Testis (tissue), 2 donors: Measurements from ENCODE around the gene HMGXB3.

Source experiments
- POLR2A ChIP-seq: fragments of 450-650 bp; IDR thresholded peaks from one replicate; pipeline ENCODE4 v1.6.1; 2017; ENCODE audit warnings: antibody characterized with exemption, mild to moderate bottlenecking, moderate library complexity
- TF ChIP-seq, protein P1 (sequence below), 3 experiments: fragments of 450-650 bp in 2 of 3; fragments of 200-600 bp in 1 of 3; sonication (generic) in 1 of 3; IDR thresholded peaks; one replicate each; pipeline ENCODE4 v1.5.1; 2016 to 2019; ENCODE audit warnings: antibody characterized with exemption in 3 of 3, mild to moderate bottlenecking in 2 of 3, moderate library complexity in 1 of 3

GRCh38 chr5:150051657-150052195 is 51.2 kb downstream of the HMGXB3 start:
- TF ChIP-seq, protein P1, sequence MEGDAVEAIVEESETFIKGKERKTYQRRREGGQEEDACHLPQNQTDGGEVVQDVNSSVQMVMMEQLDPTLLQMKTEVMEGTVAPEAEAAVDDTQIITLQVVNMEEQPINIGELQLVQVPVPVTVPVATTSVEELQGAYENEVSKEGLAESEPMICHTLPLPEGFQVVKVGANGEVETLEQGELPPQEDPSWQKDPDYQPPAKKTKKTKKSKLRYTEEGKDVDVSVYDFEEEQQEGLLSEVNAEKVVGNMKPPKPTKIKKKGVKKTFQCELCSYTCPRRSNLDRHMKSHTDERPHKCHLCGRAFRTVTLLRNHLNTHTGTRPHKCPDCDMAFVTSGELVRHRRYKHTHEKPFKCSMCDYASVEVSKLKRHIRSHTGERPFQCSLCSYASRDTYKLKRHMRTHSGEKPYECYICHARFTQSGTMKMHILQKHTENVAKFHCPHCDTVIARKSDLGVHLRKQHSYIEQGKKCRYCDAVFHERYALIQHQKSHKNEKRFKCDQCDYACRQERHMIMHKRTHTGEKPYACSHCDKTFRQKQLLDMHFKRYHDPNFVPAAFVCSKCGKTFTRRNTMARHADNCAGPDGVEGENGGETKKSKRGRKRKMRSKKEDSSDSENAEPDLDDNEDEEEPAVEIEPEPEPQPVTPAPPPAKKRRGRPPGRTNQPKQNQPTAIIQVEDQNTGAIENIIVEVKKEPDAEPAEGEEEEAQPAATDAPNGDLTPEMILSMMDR (IDR thresholded peaks at IDR 0.05): no peak
- no peak for TF ChIP-seq POLR2A
